Brain microvascular endothelial cell (primary cell): Measurements from ENCODE around the gene NACC1.

Experiments
- DNase-seq: peaks from one replicate; pipeline ENCODE4 v3.0.0-alpha.2; 2020
- H3K27ac ChIP-seq: fragments of 250-450 bp; sonication (Bioruptor Pico); 2 replicates; pipeline ENCODE4 v1.5.1; 2020; ENCODE audit warnings: mild to moderate bottlenecking, moderate library complexity
- H3K27me3 ChIP-seq: fragments of 250-450 bp; sonication (Bioruptor Pico); replicated peaks from 2 replicates; pipeline ENCODE4 v1.5.1; 2020; ENCODE audit warnings: mild to moderate bottlenecking
- H3K36me3 ChIP-seq: fragments of 250-450 bp; sonication (Bioruptor Pico); replicated peaks from 2 replicates; pipeline ENCODE4 v1.5.1; 2020; ENCODE audit warnings: mild to moderate bottlenecking
- H3K4me3 ChIP-seq: 2 replicates; pipeline ENCODE4 v1.5.1; 2011; ENCODE audit warnings: low read depth, mild to moderate bottlenecking, control low read depth, low read length, moderate library complexity
- in situ Hi-C: cut with HindIII; loops from 2 replicates; pipeline ENCODE4 v1.10.0; 2017; ENCODE audit warnings: low sequenced_read_pairs, low pct_ligation_motif_present
- TF ChIP-seq, protein P1 (sequence below): IDR thresholded peaks from 2 replicates; pipeline ENCODE4 v1.5.1; 2011; ENCODE audit warnings: low read depth, mild to moderate bottlenecking, moderate library complexity, low read length, control low read depth, inconsistent platforms; ENCODE audit errors: missing control alignments

NACC1 gene

GRCh38 chr19:13117772-13118423 is at the start of gene NACC1:
TSS of gene NACC1 (plus strand) at chr19:13118264. CDS start at chr19:13135208, 16,944 bp downstream.
- peak within 1 kb of the TSS; percentile 90 for H3K27ac ChIP-seq
- TF ChIP-seq, protein P1, sequence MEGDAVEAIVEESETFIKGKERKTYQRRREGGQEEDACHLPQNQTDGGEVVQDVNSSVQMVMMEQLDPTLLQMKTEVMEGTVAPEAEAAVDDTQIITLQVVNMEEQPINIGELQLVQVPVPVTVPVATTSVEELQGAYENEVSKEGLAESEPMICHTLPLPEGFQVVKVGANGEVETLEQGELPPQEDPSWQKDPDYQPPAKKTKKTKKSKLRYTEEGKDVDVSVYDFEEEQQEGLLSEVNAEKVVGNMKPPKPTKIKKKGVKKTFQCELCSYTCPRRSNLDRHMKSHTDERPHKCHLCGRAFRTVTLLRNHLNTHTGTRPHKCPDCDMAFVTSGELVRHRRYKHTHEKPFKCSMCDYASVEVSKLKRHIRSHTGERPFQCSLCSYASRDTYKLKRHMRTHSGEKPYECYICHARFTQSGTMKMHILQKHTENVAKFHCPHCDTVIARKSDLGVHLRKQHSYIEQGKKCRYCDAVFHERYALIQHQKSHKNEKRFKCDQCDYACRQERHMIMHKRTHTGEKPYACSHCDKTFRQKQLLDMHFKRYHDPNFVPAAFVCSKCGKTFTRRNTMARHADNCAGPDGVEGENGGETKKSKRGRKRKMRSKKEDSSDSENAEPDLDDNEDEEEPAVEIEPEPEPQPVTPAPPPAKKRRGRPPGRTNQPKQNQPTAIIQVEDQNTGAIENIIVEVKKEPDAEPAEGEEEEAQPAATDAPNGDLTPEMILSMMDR = no peak
- peak; percentile 80 for DNase-seq
- in situ Hi-C loops = no loop called here
- peaks cover 19% of the 10 kb centered on the region for H3K36me3 ChIP-seq
- H3K4me3 ChIP-seq = peak within 1 kb of the TSS; percentile 98
- no peaks in the 10 kb centered on the region for H3K27me3 ChIP-seq

GRCh38 chr19:13069415-13070359 is 48.4 kb upstream of the NACC1 start:
- no peaks in the 10 kb centered on the region for H3K27me3 ChIP-seq
- H3K4me3 ChIP-seq = no peak overlapping the region
- H3K27ac ChIP-seq = no peak overlapping the region
- TF ChIP-seq, protein P1 = peak; percentile 30
- in situ Hi-C loops = no loop called here
- DNase-seq = no peak
- H3K36me3 ChIP-seq = peaks cover 3% of the 10 kb centered on the region

DNA sequence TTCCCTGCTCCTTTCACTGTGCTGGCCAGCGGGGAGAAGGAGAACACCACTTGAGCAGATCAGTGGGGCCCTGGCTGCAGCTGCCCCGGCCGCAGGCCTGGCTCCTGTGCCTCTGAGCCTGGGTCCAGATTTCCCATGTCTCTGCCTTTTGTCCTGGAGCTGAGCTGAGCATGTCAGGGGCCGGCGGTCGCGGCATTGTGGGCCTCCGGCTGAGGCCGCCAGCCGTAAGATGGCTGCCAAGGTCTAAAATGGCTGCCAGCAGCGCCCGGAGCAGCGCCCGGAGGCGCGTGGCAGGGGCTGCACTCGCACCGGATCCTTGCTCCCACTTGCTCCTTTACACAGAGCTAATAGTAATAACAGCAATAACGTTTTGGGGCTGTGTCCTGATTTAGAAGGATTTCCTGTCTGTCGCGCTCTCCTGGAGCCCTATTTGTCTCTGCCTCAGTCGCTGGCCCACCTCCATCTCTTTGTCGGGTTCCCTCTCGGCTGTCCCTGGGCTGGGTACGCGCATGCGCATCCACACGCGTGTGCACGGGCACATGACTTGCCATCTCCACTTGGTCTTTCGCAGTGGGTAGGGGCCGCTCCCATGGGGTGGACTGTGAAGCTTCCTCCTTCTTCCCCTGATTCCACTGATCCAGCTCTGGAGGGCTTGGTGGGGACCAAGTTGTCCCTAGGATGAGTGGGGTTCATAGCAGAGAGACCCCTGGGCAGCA is 47.5 kb upstream of the NACC1 start:
- peaks cover 3% of the 10 kb centered on the region for H3K36me3 ChIP-seq
- TF ChIP-seq, protein P1 = no peak
- H3K27ac ChIP-seq = no peak overlapping the region
- no peak for DNase-seq
- no peak overlapping the region for H3K4me3 ChIP-seq
- no peaks in the 10 kb centered on the region for H3K27me3 ChIP-seq
- in situ Hi-C loops = no loop called here

DNA sequence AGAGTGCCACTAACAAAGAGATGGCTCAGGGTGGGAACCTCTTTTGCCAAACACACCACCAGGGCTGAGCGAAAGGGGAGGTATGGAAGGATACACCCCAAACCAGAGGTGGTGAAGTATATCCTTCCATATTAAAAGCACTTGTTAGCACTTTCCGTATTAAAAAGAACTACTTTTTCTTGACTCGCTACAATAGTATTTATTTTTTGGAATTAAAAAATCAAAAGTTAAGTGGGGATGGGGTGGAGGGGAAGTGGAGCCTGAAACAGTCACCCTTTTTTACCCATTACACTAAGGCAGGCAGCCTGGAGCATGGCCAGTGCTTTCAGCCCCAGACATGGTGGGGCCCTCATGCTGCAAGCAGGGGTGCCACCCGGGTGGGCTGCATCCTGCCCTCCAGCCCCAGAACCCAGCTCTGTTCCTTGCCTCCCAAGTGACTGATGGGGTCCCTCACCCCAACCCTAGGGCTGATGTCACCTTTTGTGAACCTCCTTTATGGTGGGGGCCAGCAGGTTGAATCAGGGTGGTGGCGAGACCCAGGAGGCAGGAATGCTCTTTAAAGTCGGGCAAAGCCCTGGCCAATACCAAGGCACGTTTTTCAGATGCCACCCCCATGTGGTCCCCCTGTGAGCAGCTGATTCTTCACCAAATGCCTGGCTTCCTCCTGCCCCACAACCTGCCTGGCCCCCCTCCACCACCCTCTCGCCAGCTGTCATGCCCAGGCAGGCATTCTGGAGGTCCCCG is 46.4 kb upstream of the NACC1 start:
- Histone ChIP-seq H3K36me3 (peaks cover 6% of the 10 kb centered on the region), H3K27ac (no peak overlapping the region), H3K27me3 (no peaks in the 10 kb centered on the region), H3K4me3 (no peak overlapping the region)
- DNase-seq = no peak
- in situ Hi-C loops = no loop called here
- TF ChIP-seq, protein P1 = no peak

DNA sequence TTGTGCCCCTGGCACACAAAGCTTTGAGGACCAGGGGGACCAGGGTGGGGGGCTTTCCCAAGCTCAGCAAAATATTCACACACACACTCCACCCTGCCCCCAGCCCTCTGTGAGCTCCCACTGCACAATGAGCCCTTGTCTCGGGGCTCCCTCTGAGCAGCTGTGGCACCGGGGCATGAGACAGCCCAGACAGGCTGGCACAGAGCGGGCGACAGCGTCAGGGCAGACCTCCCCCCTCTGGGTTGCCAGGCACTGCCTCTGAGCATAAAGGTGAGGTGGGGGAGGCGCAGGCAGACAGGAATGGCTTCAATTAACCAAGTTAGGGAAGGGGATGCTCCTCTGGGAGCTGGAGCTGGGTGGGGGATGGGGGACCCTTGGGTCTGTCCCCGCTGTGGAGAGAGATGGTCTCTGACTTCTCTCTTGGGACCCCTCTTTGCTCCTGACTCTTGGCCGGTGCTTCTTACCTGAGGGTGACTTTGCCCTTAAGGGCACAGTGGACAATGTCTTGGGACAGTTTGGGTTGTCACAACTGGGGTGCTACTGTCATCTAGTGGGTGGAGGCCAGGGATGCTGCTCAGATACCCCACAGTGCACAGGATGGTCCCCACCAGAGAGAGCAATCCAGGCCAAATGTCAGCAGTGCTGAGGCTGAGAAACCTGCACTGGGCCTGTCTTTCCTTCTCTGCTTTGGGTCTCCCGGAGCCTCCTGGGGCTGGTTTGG is 45.7 kb upstream of the NACC1 start:
- DNase-seq = no peak
- TF ChIP-seq, protein P1 = no peak
- Histone ChIP-seq H3K27ac (no peak overlapping the region), H3K4me3 (no peak overlapping the region), H3K27me3 (no peaks in the 10 kb centered on the region), H3K36me3 (peaks cover 6% of the 10 kb centered on the region)
- in situ Hi-C loops = no loop called here
